HCT116 (cell line): ENCODE measurements around the gene PPIL4. TPM values are rescaled to one million over a fixed set of nuclear protein-coding genes. Genes with fewer than 3 reads are reported as not detected.

Source experiments
- ATAC-seq: fragments of 200-7000 bp; cut with Tn5 transposase; 2 replicates; pipeline ENCODE4 v1.9.1; 2020; ENCODE audit warnings: mild to moderate bottlenecking, moderate library complexity
- BruUV-seq: library from RNA; stranded (reverse); fragments of 400-500 nt; replicated peaks from 2 replicates; lab custom pipeline; 2021; lab: Mats Ljungman, UMichigan
- CTCF ChIA-PET: fragments of 300-600 bp; sonication (Branson Sonifier 250); formaldehyde crosslinking; loops from one replicate; lab custom pipeline; 2021; ENCODE audit warnings: antibody characterized with exemption; lab: Charles Lee
- POLR2A ChIA-PET: fragments of 300-600, 350-600 bp; sonication (Branson Sonifier 250); formaldehyde crosslinking; loops from one replicate; lab custom pipeline; 2021; ENCODE audit warnings: antibody characterized with exemption; lab: Charles Lee
- RAD21 ChIA-PET, 2 experiments: fragments of 300-600 bp; sonication (Branson Sonifier 250); formaldehyde crosslinking; loops; one replicate each; lab custom pipeline; 2023; ENCODE audit warnings: low total read pairs in 2 of 2; ENCODE audit not compliant: uncharacterized antibody in 2 of 2, unreplicated experiment in 2 of 2, low non-redundant PET in 1 of 2; lab: Charles Lee
- DNase-seq: peaks from one replicate; pipeline ENCODE4 v3.0.0-alpha.2; 2010; ENCODE audit warnings: low read depth, low spot score
- H2AFZ ChIP-seq: fragments of 200-600 bp; shearing (Covaris generic), sonication (generic); 2 replicates; pipeline ENCODE4 v1.6.1; 2017; ENCODE audit warnings: low read depth, mixed run types, mixed read lengths, antibody characterized with exemption, low read length; ENCODE audit not compliant: poor library complexity, severe bottlenecking
- H3K27ac ChIP-seq: 2 replicates; pipeline ENCODE4 v1.5.1; 2012; ENCODE audit warnings: low read depth, low read length
- H3K27me3 ChIP-seq: fragments of 200-600 bp; sonication (generic); 2 replicates; pipeline ENCODE4 v1.6.1; 2016; ENCODE audit warnings: mixed run types, low read length, mixed read lengths; ENCODE audit not compliant: insufficient read depth
- H3K36me3 ChIP-seq, 2 experiments: fragments of 200-500 bp in 1 of 2; fragments of 200-600 bp in 1 of 2; sonication (Bioruptor generic) in 1 of 2; sonication (generic) in 1 of 2; 2 replicates each; pipeline versions ENCODE4 v1.5.1 to v1.6.1; 2014 to 2016; ENCODE audit warnings: low read length in 2 of 2, inconsistent platforms in 1 of 2, mixed read lengths in 1 of 2, mixed run types in 1 of 2; ENCODE audit not compliant: insufficient read depth in 2 of 2, control insufficient read depth in 1 of 2
- H3K4me1 ChIP-seq, 2 experiments: fragments of 200-600 bp in 1 of 2; sonication (generic) in 1 of 2; 2 replicates each; pipeline versions ENCODE4 v1.5.1 to v1.6.1; 2012 to 2017; ENCODE audit warnings: low read length in 2 of 2, inconsistent platforms in 1 of 2, mild to moderate bottlenecking in 1 of 2, mixed read lengths in 1 of 2, mixed run types in 1 of 2, moderate library complexity in 1 of 2; ENCODE audit not compliant: insufficient read depth in 2 of 2, control insufficient read depth in 1 of 2
- H3K4me2 ChIP-seq: fragments of 200-600 bp; sonication (generic); 2 replicates; pipeline ENCODE4 v1.6.1; 2017; ENCODE audit warnings: mixed run types, low read length, mixed read lengths
- H3K4me3 ChIP-seq, 2 experiments: fragments of 200-600 bp in 1 of 2; sonication (generic) in 1 of 2; replicated peaks in 1 of 2; 2 replicates each; pipeline ENCODE4 v1.5.1; 2011 to 2016; ENCODE audit warnings: low read length in 2 of 2, control low read depth in 1 of 2, low read depth in 1 of 2, mild to moderate bottlenecking in 1 of 2, mixed read lengths in 1 of 2, mixed run types in 1 of 2
- H3K79me2 ChIP-seq: fragments of 200-600 bp; sonication (generic); 2 replicates; pipeline ENCODE4 v1.6.1; 2017; ENCODE audit warnings: mild to moderate bottlenecking, mixed run types, low read length, moderate library complexity, mixed read lengths; ENCODE audit not compliant: insufficient read depth
- H3K9ac ChIP-seq: fragments of 200-600 bp; sonication (generic); 2 replicates; pipeline ENCODE4 v1.6.1; 2016; ENCODE audit warnings: low read length, mixed read lengths
- H3K9me2 ChIP-seq: fragments of 200-600 bp; sonication (generic), shearing (Covaris generic); 2 replicates; pipeline ENCODE4 v1.6.1; 2017; ENCODE audit warnings: mixed run types, mild to moderate bottlenecking, moderate library complexity; ENCODE audit not compliant: insufficient read depth
- H3K9me3 ChIP-seq, 2 experiments: fragments of 200-500 bp in 1 of 2; fragments of 200-600 bp in 1 of 2; sonication (Bioruptor generic) in 1 of 2; sonication (generic) in 1 of 2; 2 replicates each; pipeline ENCODE4 v1.6.1; 2014 to 2017; ENCODE audit warnings: low read length in 2 of 2, mixed read lengths in 2 of 2, inconsistent platforms in 1 of 2, low read depth in 1 of 2, mild to moderate bottlenecking in 1 of 2, mixed run types in 1 of 2, moderate library complexity in 1 of 2; ENCODE audit not compliant: control insufficient read depth in 1 of 2, insufficient read depth in 1 of 2
- H4K20me1 ChIP-seq: fragments of 200-600 bp; sonication (generic), shearing (Covaris generic); 2 replicates; pipeline ENCODE4 v1.6.1; 2017; ENCODE audit warnings: mixed run types, mild to moderate bottlenecking, moderate library complexity; ENCODE audit not compliant: insufficient read depth
- EGR1 ChIP-seq: IDR thresholded peaks from 2 replicates; pipeline ENCODE4 v1.6.1; 2012; ENCODE audit warnings: low read depth
- ELF1 ChIP-seq: IDR thresholded peaks from 2 replicates; pipeline ENCODE4 v1.6.1; 2012; ENCODE audit warnings: low read depth, borderline replicate concordance
- EZH2phosphoT487 ChIP-seq: fragments of 200-600 bp; IDR thresholded peaks from 2 replicates; pipeline ENCODE4 v1.6.1; 2018; ENCODE audit warnings: antibody characterized with exemption, borderline replicate concordance
- FOSL1 ChIP-seq: IDR thresholded peaks from 2 replicates; pipeline ENCODE4 v1.6.1; 2012; ENCODE audit warnings: low read depth
- JUND ChIP-seq: IDR thresholded peaks from 2 replicates; pipeline ENCODE4 v1.6.1; 2012
- SRF ChIP-seq: IDR thresholded peaks from 2 replicates; pipeline ENCODE4 v1.6.1; 2012; ENCODE audit warnings: low read depth
- YY1 ChIP-seq: IDR thresholded peaks from 2 replicates; pipeline ENCODE4 v1.6.1; 2011; ENCODE audit warnings: low read length, low read depth, moderate library complexity, mild to moderate bottlenecking; ENCODE audit not compliant: insufficient replicate concordance; ENCODE audit errors: extremely low read depth
- intact Hi-C: fragments of 100-400 bp; cut with micrococcal nuclease; formaldehyde crosslinking; loops from 2 replicates; pipeline ENCODE4 v1.10.0; 2022
- total RNA-seq: library from RNA; stranded (reverse); gene quantifications from one replicate; pipeline ENCODE4 v1.2.1, GENCODE V29; 2021; ENCODE audit not compliant: unreplicated experiment
- TF ChIP-seq, protein P1 (sequence below): IDR thresholded peaks from 2 replicates; pipeline ENCODE4 v1.6.1; 2011; ENCODE audit warnings: mild to moderate bottlenecking, low read length, moderate library complexity; ENCODE audit not compliant: insufficient replicate concordance; ENCODE audit errors: extremely low read depth

PPIL4 gene
- total RNA-seq, 1 experiment from 2014 or later = 31.0 TPM

DNA sequence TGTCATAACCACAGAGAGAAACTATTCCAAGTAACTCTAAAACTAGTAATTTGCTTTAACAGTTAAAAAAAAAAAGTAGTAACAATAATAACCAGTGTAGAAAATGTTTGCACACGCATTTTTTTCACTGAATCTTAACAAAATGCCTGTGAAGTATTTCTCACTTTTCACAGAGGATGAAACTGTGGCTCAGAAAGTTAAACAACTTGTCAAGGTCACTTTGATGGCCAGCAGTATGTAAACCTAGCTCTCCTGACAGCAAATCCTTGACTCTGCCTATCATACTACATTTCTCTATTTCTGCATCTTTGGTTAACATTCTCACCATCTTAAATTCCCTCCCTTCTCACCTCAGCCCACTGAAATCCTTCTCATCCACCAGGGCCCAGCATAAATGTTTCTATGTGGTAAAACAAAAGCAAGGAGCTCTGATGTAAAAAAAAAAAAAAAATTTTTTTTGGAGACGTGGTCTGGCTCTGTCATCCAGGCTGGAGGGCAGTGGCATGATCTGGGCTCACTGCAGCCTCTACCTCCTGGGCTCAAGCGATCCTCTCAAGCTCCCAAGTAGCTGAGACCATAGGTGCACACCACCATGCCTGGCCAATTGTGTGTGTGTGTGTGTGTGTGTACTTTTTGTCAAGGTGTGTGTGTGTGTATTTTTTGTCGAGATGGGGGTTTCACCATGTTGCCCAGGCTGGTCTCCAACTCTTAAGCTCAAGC lies 34.9 kb downstream of the PPIL4 start:
- intact Hi-C loops = loop anchor here (10.0 kb wide), 1 partner anchor 936 kb away; no protein-coding TSS in a partner anchor
- ATAC-seq (no peak), DNase-seq (no peak)
- no peak overlapping the region for H3K27ac ChIP-seq
- TF ChIP-seq, protein P1, sequence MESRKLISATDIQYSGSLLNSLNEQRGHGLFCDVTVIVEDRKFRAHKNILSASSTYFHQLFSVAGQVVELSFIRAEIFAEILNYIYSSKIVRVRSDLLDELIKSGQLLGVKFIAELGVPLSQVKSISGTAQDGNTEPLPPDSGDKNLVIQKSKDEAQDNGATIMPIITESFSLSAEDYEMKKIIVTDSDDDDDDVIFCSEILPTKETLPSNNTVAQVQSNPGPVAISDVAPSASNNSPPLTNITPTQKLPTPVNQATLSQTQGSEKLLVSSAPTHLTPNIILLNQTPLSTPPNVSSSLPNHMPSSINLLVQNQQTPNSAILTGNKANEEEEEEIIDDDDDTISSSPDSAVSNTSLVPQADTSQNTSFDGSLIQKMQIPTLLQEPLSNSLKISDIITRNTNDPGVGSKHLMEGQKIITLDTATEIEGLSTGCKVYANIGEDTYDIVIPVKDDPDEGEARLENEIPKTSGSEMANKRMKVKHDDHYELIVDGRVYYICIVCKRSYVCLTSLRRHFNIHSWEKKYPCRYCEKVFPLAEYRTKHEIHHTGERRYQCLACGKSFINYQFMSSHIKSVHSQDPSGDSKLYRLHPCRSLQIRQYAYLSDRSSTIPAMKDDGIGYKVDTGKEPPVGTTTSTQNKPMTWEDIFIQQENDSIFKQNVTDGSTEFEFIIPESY = no peak
- TF ChIP-seq SRF = no peak
- no peak for TF ChIP-seq EZH2phosphoT487
- TF ChIP-seq FOSL1 = no peak
- TF ChIP-seq YY1 = no peak
- no peak for TF ChIP-seq ELF1
- TF ChIP-seq EGR1 = no peak
- no peak for TF ChIP-seq JUND
- H3K9ac ChIP-seq = no peak overlapping the region
- BruUV-seq = no TSS peak
- no peaks in the 10 kb centered on the region for H3K4me1 ChIP-seq
- peaks cover 3% of the 10 kb centered on the region; the same call in 1 of the 2 replicates for H4K20me1 ChIP-seq
- H3K79me2 ChIP-seq = 0 out of 2 replicates have a peak, but pooled peaks cover 3% of the 10 kb centered on the region
- no peaks in the 10 kb centered on the region for H3K27me3 ChIP-seq
- H3K4me2 ChIP-seq = no peak overlapping the region
- ChIA-PET CTCF (no interaction called here), RAD21 (no interaction called here), POLR2A (no interaction called here)
- H3K9me2 ChIP-seq = no peaks in the 10 kb centered on the region
- peaks cover 7% of the 10 kb centered on the region in 2 experiments; a peak in 2 of 4 replicates for H3K36me3 ChIP-seq
- H2AFZ ChIP-seq = no peak overlapping the region
- H3K9me3 ChIP-seq = no peaks in the 10 kb centered on the region
- no peak overlapping the region for H3K4me3 ChIP-seq
